ENCODE measurements around the gene PTBP3. TPM values are rescaled to one million over a fixed set of nuclear protein-coding genes. Genes with fewer than 3 reads are reported as not detected.

Gene PTBP3
- total RNA-seq, 2 experiments from 2014 or later: 98.9 to 176 TPM

DNA sequence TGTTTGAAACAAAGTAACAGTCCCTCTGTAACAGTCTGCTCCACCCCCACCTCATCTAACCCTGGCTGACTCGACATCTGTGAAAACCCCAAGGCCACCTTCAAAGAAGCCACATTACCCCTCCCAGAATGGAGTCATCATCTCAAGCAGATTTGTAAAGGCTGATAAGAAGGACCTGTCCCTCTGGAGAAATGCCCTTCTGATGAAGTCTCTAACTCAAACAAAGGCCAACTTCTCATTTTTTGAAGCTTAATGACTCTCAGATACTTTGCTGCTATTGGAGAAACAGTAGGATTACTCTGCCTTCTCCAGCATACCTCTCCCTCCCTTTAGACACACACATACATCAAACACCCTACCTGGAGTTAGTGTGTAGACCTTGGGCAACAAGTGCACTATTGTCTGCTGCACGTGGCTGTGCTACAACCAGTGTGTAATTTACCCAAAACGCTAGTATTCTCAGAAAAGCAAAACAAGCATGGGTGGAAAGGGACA, 153.0 kb downstream of the PTBP3 start:
- Mint-ChIP-seq H3K9me3 (ENCODE audit: low read depth) (peaks cover 6% of the 10 kb centered on the region), H3K27me3 (peaks cover 14% of the 10 kb centered on the region), H3K4me3 (peak overlapping the region; percentile 18), H3K36me3 (ENCODE audit: low read depth) (peaks cover 2% of the 10 kb centered on the region), H3K27ac (peak overlapping the region; percentile 5), H3K4me1 (peaks cover 30% of the 10 kb centered on the region)
- ATAC-seq (peak; percentile 87), DNase-seq (peak; percentile 74)
- intact Hi-C loops (cut with DNase I, micrococcal nuclease): loop anchor here in 1 of 2 experiments (1.0 to 5.0 kb wide), 2 partner anchors 58 to 153 kb away; partner anchors contain the start of gene PTBP3
- ChIA-PET CTCF (interaction anchor here (0.7 to 1.2 kb wide), 4 partner anchors 18 to 106 kb away, joined by 3 to 4 read pairs (median 4); no protein-coding TSS in a partner anchor), POLR2A (no interaction called here)

DNA sequence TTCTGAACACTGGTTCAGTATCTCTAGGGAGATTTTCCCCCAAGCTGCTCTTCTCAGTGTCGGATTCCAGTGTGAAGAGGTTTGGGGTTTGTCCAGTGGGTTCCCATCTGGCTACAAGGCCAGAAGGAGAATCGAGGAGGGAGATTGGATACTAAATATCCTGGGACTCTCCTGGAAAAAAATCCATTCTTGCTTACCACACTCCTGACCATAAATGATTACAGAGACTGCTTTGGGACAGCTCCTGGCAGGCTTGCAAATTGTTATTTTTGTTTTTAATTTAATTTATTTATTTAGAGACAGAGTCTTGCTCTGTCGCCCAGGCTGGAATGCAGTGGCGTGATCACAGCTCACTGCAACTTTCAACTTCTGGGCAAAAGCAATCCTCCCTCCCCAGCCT, 153.6 kb downstream of the PTBP3 start:
- peaks cover 2% of the 10 kb centered on the region for H3K36me3 Mint-ChIP-seq (ENCODE audit: low read depth)
- ChIA-PET POLR2A (no interaction called here), CTCF (interaction anchor here (1.0 kb wide), 1 partner anchor 65 kb away, joined by 3 read pairs; no protein-coding TSS in a partner anchor)
- peaks cover 16% of the 10 kb centered on the region for H3K27me3 Mint-ChIP-seq
- intact Hi-C loops (cut with DNase I, micrococcal nuclease): loop anchor here in 1 of 2 experiments (1.0 to 10.0 kb wide), 4 partner anchors 58 to 1045 kb away; partner anchors contain the start of genes FKBP15, PTBP3, SLC31A1 and SNX30
- no peak overlapping the region for H3K4me3 Mint-ChIP-seq
- ATAC-seq: no peak
- no peak for DNase-seq
- no peak overlapping the region for H3K27ac Mint-ChIP-seq
- peaks cover 32% of the 10 kb centered on the region for H3K4me1 Mint-ChIP-seq
- peaks cover 6% of the 10 kb centered on the region for H3K9me3 Mint-ChIP-seq (ENCODE audit: low read depth)

DNA sequence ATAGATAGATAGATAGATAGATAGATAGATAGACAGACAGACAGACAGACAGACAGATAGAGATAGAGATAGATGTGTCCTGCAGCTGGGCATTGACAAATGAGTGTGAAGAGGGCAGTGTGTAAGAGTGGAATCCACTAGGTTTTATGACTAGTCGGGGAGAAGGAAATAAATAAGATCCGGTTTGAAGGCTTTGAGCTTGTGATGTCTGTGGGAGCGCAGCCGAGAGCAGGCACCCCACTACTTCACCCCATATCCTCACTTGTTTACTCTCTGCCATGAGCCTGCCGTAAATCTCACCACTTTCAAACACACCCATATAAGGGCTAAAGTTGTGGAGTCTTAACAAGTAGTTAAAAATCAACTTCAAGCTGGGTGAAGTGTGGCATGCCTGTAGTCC, 156.9 kb downstream of the PTBP3 start:
- H3K27ac Mint-ChIP-seq: no peak overlapping the region
- H3K27me3 Mint-ChIP-seq: peaks cover 11% of the 10 kb centered on the region
- DNase-seq (peak; percentile 15), ATAC-seq (no peak)
- ChIA-PET CTCF (interaction anchor here (0.6 to 1.2 kb wide), 4 partner anchors 17 to 544 kb away, joined by 3 to 5 read pairs (median 3); no protein-coding TSS in a partner anchor), POLR2A (interaction anchor here (0.7 kb wide), 1 partner anchor 310 kb away, joined by 3 read pairs; the partner anchor contains the start of gene KIAA1958)
- peaks cover 2% of the 10 kb centered on the region for H3K36me3 Mint-ChIP-seq (ENCODE audit: low read depth)
- no peaks in the 10 kb centered on the region for H3K9me3 Mint-ChIP-seq (ENCODE audit: low read depth)
- H3K4me3 Mint-ChIP-seq: no peak overlapping the region
- peaks cover 55% of the 10 kb centered on the region for H3K4me1 Mint-ChIP-seq
- intact Hi-C loops (cut with DNase I, micrococcal nuclease): loop anchor here in 1 of 2 experiments (10.0 kb wide), 2 partner anchors 578 to 1048 kb away; partner anchors contain the start of genes FKBP15, SLC31A1 and SNX30

DNA sequence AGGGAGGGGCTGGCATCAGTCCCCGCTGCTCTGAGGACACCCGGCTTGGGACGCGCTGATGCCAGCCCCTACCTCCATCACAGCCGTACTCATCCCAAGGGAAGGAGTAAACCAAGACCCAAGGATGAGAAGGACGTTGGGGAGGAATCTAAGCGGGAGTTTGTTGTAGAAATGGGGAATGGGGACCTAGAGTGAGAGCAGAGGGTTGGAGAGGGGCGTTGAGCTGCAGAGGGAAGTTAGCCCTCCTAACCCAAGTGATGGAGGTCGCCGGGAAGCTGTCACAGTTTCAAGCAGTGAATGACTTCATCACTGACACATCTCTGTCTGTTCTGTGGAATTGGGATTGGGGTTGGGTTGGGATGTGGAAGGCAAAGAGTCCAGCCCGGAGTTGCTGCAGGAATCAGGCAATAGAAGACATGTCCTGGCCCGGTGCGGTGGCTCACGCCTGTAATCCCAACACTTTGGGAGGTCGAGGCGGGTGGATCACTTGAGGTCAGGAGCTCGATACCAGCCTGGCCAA, 157.6 kb downstream of the PTBP3 start:
- POLR2A ChIA-PET: no interaction called here
- CTCF ChIA-PET: interaction anchor here (0.6 to 0.9 kb wide), 2 partner anchors 54 to 186 kb away, joined by 3 read pairs; no protein-coding TSS in a partner anchor
- Mint-ChIP-seq H3K27ac (peak overlapping the region; percentile 19), H3K4me1 (peaks cover 48% of the 10 kb centered on the region), H3K9me3 (ENCODE audit: low read depth) (no peaks in the 10 kb centered on the region), H3K27me3 (peaks cover 11% of the 10 kb centered on the region), H3K36me3 (ENCODE audit: low read depth) (peaks cover 2% of the 10 kb centered on the region), H3K4me3 (peak overlapping the region; percentile 49)
- intact Hi-C loops (cut with DNase I, micrococcal nuclease): loop anchor here (1.0 to 10.0 kb wide), 4 partner anchors 157 to 1049 kb away; partner anchors contain the start of genes PTBP3 (in 2 of the 2), FKBP15 (in 1 of the 2), SLC31A1 (in 1 of the 2) and SNX30 (in 1 of the 2)
- DNase-seq: no peak
- ATAC-seq: no peak

DNA sequence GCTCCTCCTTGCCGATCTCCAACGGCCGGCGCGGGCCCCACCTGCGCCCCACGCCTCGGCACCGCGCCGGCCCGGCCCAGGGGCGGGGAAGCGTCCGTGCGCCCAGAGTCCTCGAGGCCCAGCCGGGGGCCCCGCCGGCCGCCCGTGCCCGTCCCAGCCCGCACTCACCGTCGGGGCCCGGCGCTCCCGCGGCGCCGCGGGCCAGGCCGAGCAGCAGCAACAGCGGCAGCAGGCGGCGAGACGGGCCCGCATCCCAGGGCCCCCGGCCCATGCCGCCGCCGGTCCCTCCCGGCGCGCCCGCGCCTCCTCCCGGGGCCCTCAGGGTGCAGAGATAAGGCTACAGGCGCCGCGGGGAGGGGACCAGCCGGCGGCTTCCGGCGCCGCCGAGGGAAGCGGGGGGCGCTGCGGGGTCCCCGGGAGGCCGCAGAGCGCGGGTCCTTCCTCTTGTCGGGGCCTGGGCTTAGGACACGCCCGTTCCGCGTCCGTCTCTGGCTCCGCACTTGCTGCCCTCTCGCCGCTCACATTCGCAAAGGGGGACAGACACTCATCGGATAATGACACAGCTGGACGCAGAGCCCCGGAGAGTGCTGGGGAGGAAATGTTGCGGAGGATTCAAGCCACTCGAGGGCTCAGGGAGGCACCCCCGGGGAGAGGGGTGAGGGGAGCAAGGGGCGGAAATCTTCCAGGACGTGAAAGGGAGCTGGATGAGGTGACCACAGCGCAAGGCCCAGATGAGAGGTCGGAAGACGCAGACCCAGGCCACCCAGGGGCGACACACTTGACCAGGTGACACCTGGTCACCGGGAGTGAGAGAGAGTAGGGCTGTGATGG, 158.2 kb downstream of the PTBP3 start, which contains the start of gene SUSD1:
Gene SUSD1, minus strand, starts transcription at position 333 of the 831 bp plus-strand sequence. Its CDS starts 62 bp downstream, at position 271.
- Mint-ChIP-seq H3K9me3 (ENCODE audit: low read depth) (no peaks in the 10 kb centered on the region), H3K4me1 (peaks cover 42% of the 10 kb centered on the region), H3K36me3 (ENCODE audit: low read depth) (peaks cover 2% of the 10 kb centered on the region), H3K27me3 (peaks cover 11% of the 10 kb centered on the region), H3K27ac (peak within 1 kb of the TSS; percentile 92), H3K4me3 (peak within 1 kb of the TSS; percentile 75)
- CTCF ChIA-PET: interaction anchor here (0.9 kb wide), 1 partner anchor 53 kb away, joined by 3 read pairs; no protein-coding TSS in a partner anchor
- intact Hi-C loops (cut with DNase I, micrococcal nuclease): loop anchor here (1.0 to 10.0 kb wide), 6 partner anchors 158 to 1050 kb away; partner anchors contain the start of genes PTBP3 (in 2 of the 2), FKBP15 (in 1 of the 2), KIAA1958 (in 1 of the 2) and SLC31A1 (in 1 of the 2)
- POLR2A ChIA-PET: no interaction called here
- ATAC-seq (peak; percentile 62), DNase-seq (peak; percentile 52)

DNA sequence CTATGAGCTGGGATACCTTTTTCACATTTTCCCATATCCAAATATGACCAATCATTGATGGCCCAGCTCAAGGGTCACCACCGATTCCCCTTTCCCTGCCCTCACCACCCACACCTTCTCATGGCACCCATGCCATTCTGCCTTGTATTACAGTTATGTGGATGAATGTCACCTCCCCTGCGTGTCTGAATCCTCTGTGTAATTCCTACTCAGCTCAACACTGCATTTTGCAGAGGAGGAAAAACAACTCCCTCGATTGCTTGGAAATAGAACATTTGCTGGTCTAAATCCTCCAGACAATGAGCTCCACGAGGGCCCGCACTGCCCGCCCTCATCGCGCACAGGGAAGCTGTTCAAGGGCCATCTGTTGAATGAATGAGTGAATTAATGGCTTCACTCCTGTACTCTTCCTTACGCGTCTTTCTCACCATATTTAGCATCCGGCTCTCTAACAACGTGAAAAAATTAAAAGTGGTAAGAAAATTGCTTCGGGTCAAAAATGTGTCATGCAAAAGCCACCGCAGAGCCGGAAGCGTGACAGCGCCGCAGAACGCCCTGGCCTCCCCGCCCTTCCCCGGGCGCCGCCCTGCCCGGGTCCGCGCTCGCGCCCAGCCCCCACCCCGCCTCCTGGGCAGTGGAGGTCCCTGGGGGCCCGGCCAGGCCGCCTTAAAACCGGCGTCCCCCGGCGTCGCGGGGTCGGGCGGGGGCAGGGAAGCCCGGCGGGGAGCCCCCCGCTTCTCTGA, 159.0 kb downstream of the PTBP3 start:
- peaks cover 2% of the 10 kb centered on the region for H3K36me3 Mint-ChIP-seq (ENCODE audit: low read depth)
- H3K27ac Mint-ChIP-seq: peak overlapping the region; percentile 92
- peak overlapping the region; percentile 75 for H3K4me3 Mint-ChIP-seq
- H3K4me1 Mint-ChIP-seq: peaks cover 38% of the 10 kb centered on the region
- peaks cover 11% of the 10 kb centered on the region for H3K27me3 Mint-ChIP-seq
- intact Hi-C loops (cut with DNase I, micrococcal nuclease): loop anchor here (1.0 to 10.0 kb wide), 5 partner anchors 158 to 1050 kb away; partner anchors contain the start of genes FKBP15 (in 1 of the 2), KIAA1958 (in 1 of the 2), PTBP3 (in 1 of the 2) and SLC31A1 (in 1 of the 2)
- ChIA-PET CTCF (interaction anchor here (0.7 kb wide), 1 partner anchor 11 kb away, joined by 3 read pairs; no protein-coding TSS in a partner anchor), POLR2A (interaction anchor here (1.0 kb wide), 1 partner anchor 159 kb away, joined by 4 read pairs; the partner anchor contains the start of gene PTBP3)
- DNase-seq (peak; percentile 87), ATAC-seq (peak; percentile 87)
- no peaks in the 10 kb centered on the region for H3K9me3 Mint-ChIP-seq (ENCODE audit: low read depth)

DNA sequence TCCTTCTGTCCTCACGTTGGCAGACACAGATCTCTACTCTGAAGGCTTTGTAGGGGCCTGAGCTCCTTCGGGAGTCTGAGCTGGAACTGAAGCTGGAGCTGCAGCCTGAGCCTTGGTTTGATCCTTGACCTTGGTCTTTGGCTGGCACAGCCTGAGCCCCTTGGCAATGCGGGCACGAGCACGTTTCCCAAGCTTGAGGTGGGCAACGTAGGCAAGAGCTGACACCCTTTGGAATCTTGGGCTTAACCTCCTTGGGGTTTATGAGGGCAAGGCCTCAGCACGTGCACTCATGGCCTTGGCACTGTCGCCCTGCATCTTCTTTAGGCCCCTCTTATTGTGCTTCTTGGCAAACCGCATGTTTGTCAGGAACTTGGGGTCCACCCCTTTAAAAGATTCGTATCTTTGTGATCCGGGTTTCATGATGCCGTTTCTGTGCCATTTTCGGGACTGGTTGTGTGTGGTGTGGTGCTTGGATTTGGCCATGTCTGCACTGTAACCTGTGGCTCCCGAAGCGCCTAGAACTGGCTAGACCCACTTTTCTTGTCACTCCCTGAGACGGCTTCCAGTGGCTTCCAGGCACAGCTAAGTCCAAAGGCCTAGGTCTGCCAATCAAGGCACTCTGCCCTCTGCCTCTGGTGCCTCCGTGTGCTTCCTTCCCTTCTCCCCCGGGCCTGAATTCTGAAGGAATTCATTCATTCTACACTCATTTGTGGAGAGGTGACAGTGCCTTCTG, 159.8 kb downstream of the PTBP3 start:
- CTCF ChIA-PET: interaction anchor here (0.7 kb wide), 1 partner anchor 10 kb away, joined by 3 read pairs; no protein-coding TSS in a partner anchor
- Mint-ChIP-seq H3K9me3 (ENCODE audit: low read depth) (no peaks in the 10 kb centered on the region), H3K36me3 (ENCODE audit: low read depth) (peaks cover 2% of the 10 kb centered on the region), H3K27me3 (peaks cover 11% of the 10 kb centered on the region), H3K4me3 (peak overlapping the region; percentile 75), H3K27ac (peak overlapping the region; percentile 92), H3K4me1 (peaks cover 45% of the 10 kb centered on the region)
- intact Hi-C loops (cut with DNase I, micrococcal nuclease): loop anchor here (1.0 to 10.0 kb wide), 5 partner anchors 159 to 1051 kb away; partner anchors contain the start of genes FKBP15 (in 1 of the 2), KIAA1958 (in 1 of the 2), PTBP3 (in 1 of the 2) and SLC31A1 (in 1 of the 2)
- no peak for DNase-seq
- POLR2A ChIA-PET: interaction anchor here (1.0 kb wide), 1 partner anchor 160 kb away, joined by 4 read pairs; the partner anchor contains the start of gene PTBP3
- ATAC-seq: no peak

DNA sequence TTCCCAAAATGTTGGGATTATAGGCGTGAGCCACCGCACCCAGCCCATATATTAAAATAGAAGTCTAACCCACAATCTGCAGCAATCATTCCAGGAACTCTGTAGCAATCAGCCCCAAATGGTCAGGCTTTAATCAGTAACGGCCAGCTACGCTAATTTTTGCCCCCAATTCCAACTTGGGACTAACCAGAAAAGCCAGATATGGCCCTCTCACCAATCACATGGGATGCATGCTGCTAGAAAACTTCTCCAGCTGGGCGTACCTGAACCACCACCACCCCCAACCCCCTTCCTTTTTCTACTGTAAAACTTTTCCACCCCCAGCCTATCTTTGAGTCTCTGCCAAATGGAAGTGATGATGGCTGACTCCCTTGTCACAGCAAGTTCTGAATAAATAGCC, 162.5 kb downstream of the PTBP3 start:
- Mint-ChIP-seq H3K4me3 (no peak overlapping the region), H3K27ac (no peak overlapping the region), H3K27me3 (peaks cover 6% of the 10 kb centered on the region), H3K4me1 (peaks cover 51% of the 10 kb centered on the region), H3K9me3 (ENCODE audit: low read depth) (no peaks in the 10 kb centered on the region), H3K36me3 (ENCODE audit: low read depth) (peaks cover 1% of the 10 kb centered on the region)
- intact Hi-C loops (cut with DNase I, micrococcal nuclease): loop anchor here in 1 of 2 experiments (5.0 to 10.0 kb wide), 3 partner anchors 316 to 1054 kb away; partner anchors contain the start of genes FKBP15, KIAA1958, SLC31A1 and SNX30
- ChIA-PET POLR2A (interaction anchor here (0.6 kb wide), 1 partner anchor 547 kb away, joined by 4 read pairs; the partner anchor contains the start of gene INIP), CTCF (no interaction called here)
- no peak for DNase-seq
- ATAC-seq: no peak

DNA sequence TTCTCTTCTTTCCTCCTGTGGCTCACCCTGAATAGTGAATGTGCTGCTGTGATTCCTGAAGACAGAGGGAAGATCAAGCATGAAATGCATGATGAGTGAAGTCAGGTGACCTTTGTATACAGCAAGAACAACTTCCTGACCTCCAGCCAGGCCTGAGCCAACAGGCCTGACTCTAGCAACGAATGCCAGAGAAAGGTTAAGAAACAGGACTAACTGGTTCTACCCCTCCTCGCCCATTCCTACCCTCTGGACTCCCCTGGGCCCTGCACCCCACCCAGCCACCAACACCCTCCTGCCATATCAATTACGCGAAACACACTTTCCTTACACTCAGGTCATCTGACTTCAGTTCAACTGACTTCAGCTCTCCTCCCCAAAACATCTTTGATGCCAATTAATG, 163.2 kb downstream of the PTBP3 start:
- ChIA-PET CTCF (no interaction called here), POLR2A (no interaction called here)
- Mint-ChIP-seq H3K4me1 (peaks cover 47% of the 10 kb centered on the region), H3K27me3 (peaks cover under 1% of the 10 kb centered on the region), H3K9me3 (ENCODE audit: low read depth) (no peaks in the 10 kb centered on the region), H3K27ac (no peak overlapping the region), H3K36me3 (ENCODE audit: low read depth) (no peaks in the 10 kb centered on the region), H3K4me3 (no peak overlapping the region)
- ATAC-seq (no peak), DNase-seq (no peak)
- intact Hi-C loops (cut with DNase I, micrococcal nuclease): loop anchor here in 1 of 2 experiments (5.0 to 10.0 kb wide), 3 partner anchors 317 to 1055 kb away; partner anchors contain the start of genes FKBP15, KIAA1958, SLC31A1 and SNX30

All from activated CD4-positive, alpha-beta T cell treated with anti-CD3 and anti-CD28 coated beads for 36 hours (primary cell).